Measurements from ENCODE around the gene NEUROG2.

- TF ChIP-seq TEAD4 (IDR thresholded peaks at IDR 0.05), result no peak
- TF ChIP-seq ZBTB7A (IDR thresholded peaks at IDR 0.05; ENCODE audit: low read depth), result no peak
- TF ChIP-seq CREB1 (IDR thresholded peaks at IDR 0.05; ENCODE audit: low read depth), result no peak
- TF ChIP-seq RAD21 (IDR thresholded peaks at IDR 0.05; ENCODE audit: low read depth), result no peak; the same call in 1 of the 2 replicates
- no peak for TF ChIP-seq EP300 (IDR thresholded peaks at IDR 0.05; ENCODE audit: borderline replicate concordance)
- peak; percentile 34; the same call in 1 of the 2 replicates for TF ChIP-seq NFIC (IDR thresholded peaks at IDR 0.05)
- TF ChIP-seq MAX (IDR thresholded peaks at IDR 0.05), result peak; percentile 63
- no peak for TF ChIP-seq REST (IDR thresholded peaks at IDR 0.05; ENCODE audit: low read depth)
- TF ChIP-seq EGR1 (IDR thresholded peaks at IDR 0.05), result no peak
- TF ChIP-seq YY1 (IDR thresholded peaks at IDR 0.05; ENCODE audit: low read depth), result no peak
- no peak for TF ChIP-seq USF1 (IDR thresholded peaks at IDR 0.05)
- TF ChIP-seq CEBPB (IDR thresholded peaks at IDR 0.05), result no peak
- no peak for TF ChIP-seq FOXM1 (IDR thresholded peaks at IDR 0.05; ENCODE audit: borderline replicate concordance, low read depth)
These were observed 548 bp downstream of the NEUROG2 start for GRCh38 chr4:112515198-112516065.

All from Ishikawa (cell line).